ENCODE data around the gene P2RY6.

Gene P2RY6

GRCh38 chr11:73270016-73270854 lies 1.9 kb upstream of the P2RY6 start:
- TF ChIP-seq EGR1 (IDR thresholded peaks at IDR 0.05) (no peak), YY1 (IDR thresholded peaks at IDR 0.05; ENCODE audit: low read depth) (no peak), NFIC (IDR thresholded peaks at IDR 0.05) (no peak), MAX (IDR thresholded peaks at IDR 0.05) (no peak)

GRCh38 chr11:73270855-73271477 lies 1.2 kb upstream of the P2RY6 start:
- no peak for TF ChIP-seq TCF12 (IDR thresholded peaks at IDR 0.05; ENCODE audit: low read depth)
- no peak for TF ChIP-seq YY1 (IDR thresholded peaks at IDR 0.05; ENCODE audit: low read depth)
- TF ChIP-seq USF1 (IDR thresholded peaks at IDR 0.05) = no peak
- no peak for TF ChIP-seq FOXM1 (IDR thresholded peaks at IDR 0.05; ENCODE audit: borderline replicate concordance, low read depth)
- no peak for TF ChIP-seq TEAD4 (IDR thresholded peaks at IDR 0.05)
- TF ChIP-seq ZBTB7A (IDR thresholded peaks at IDR 0.05; ENCODE audit: low read depth) = no peak
- TF ChIP-seq MAX (IDR thresholded peaks at IDR 0.05) = no peak
- no peak for TF ChIP-seq CEBPB (IDR thresholded peaks at IDR 0.05)
- no peak for TF ChIP-seq TAF1 (IDR thresholded peaks at IDR 0.05; ENCODE audit: low read depth)
- no peak for TF ChIP-seq NFIC (IDR thresholded peaks at IDR 0.05)
- TF ChIP-seq REST (IDR thresholded peaks at IDR 0.05; ENCODE audit: low read depth) = no peak
- no peak for TF ChIP-seq CREB1 (IDR thresholded peaks at IDR 0.05; ENCODE audit: low read depth)
- no peak for TF ChIP-seq RAD21 (IDR thresholded peaks at IDR 0.05; ENCODE audit: low read depth)
- no peak for TF ChIP-seq EP300 (IDR thresholded peaks at IDR 0.05; ENCODE audit: borderline replicate concordance)
- no peak for TF ChIP-seq EGR1 (IDR thresholded peaks at IDR 0.05)

GRCh38 chr11:73272680-73273038 lies 521 bp downstream of the P2RY6 start:
- TF ChIP-seq YY1 (IDR thresholded peaks at IDR 0.05; ENCODE audit: low read depth) (no peak), RAD21 (IDR thresholded peaks at IDR 0.05; ENCODE audit: low read depth) (no peak), MAX (IDR thresholded peaks at IDR 0.05) (no peak), NFIC (IDR thresholded peaks at IDR 0.05) (no peak), TCF12 (IDR thresholded peaks at IDR 0.05; ENCODE audit: low read depth) (no peak), CREB1 (IDR thresholded peaks at IDR 0.05; ENCODE audit: low read depth) (no peak), TAF1 (IDR thresholded peaks at IDR 0.05; ENCODE audit: low read depth) (no peak), CEBPB (IDR thresholded peaks at IDR 0.05) (no peak), EGR1 (IDR thresholded peaks at IDR 0.05) (no peak), FOXM1 (IDR thresholded peaks at IDR 0.05; ENCODE audit: borderline replicate concordance, low read depth) (no peak), TEAD4 (IDR thresholded peaks at IDR 0.05) (no peak), REST (IDR thresholded peaks at IDR 0.05; ENCODE audit: low read depth) (no peak), EP300 (IDR thresholded peaks at IDR 0.05; ENCODE audit: borderline replicate concordance) (no peak), USF1 (IDR thresholded peaks at IDR 0.05) (no peak), ZBTB7A (IDR thresholded peaks at IDR 0.05; ENCODE audit: low read depth) (no peak)

- no peak for TF ChIP-seq TCF12 (IDR thresholded peaks at IDR 0.05; ENCODE audit: low read depth)
- TF ChIP-seq YY1 (IDR thresholded peaks at IDR 0.05; ENCODE audit: low read depth) = no peak
- no peak for TF ChIP-seq USF1 (IDR thresholded peaks at IDR 0.05)
These were observed 1.2 kb downstream of the P2RY6 start for GRCh38 chr11:73273222-73273895.

Measured in Ishikawa (cell line).